Transverse colon (tissue), 4 donors: ENCODE measurements around the gene SNX1.

Source experiments
- EP300 ChIP-seq: sonication (generic); formaldehyde crosslinking; IDR thresholded peaks from one replicate; pipeline ENCODE4 v1.6.1; 2017; ENCODE audit warnings: antibody characterized with exemption, low read depth
- POLR2A ChIP-seq: fragments of 450-650 bp; IDR thresholded peaks from one replicate; pipeline ENCODE4 v1.6.1; 2016; ENCODE audit warnings: antibody characterized with exemption, mild to moderate bottlenecking, moderate library complexity
- POLR2AphosphoS5 ChIP-seq, 3 donors: sonication (generic); formaldehyde crosslinking; IDR thresholded peaks; one replicate each; pipeline ENCODE4 v1.6.1; 2016; ENCODE audit warnings: antibody characterized with exemption in 3 of 3
- TF ChIP-seq, protein P1 (sequence below), 5 experiments: fragments of 200-600 bp in 3 of 5; fragments of 450-650 bp in 2 of 5; sonication (generic) in 3 of 5; IDR thresholded peaks; 1 replicate in 2 of 5; 2 replicates in 3 of 5; pipeline ENCODE4 v1.5.1; 2016 to 2017; ENCODE audit warnings: antibody characterized with exemption in 5 of 5, inconsistent platforms in 3 of 5, mild to moderate bottlenecking in 2 of 5, moderate library complexity in 1 of 5

DNA sequence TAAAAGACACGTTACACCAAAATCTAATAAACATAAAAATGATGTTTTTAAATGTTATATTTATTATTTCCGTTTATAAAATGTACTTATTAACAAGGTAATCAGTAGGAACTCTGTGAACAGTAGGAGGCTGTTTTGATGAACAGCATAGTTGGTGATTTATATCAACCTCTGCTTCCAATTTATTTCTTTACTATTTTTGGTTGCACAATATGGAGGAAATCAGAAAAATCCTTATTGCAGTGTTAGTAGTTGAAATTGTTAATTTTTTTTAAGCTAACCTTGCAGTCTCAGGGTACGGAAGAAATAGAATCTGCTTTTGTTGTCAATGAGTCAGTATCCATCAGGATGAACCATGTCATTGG, 50.7 kb downstream of the SNX1 start:
- TF ChIP-seq POLR2A (no peak), EP300 (no peak), POLR2AphosphoS5 (IDR thresholded peaks at IDR 0.05) (no peak)
- TF ChIP-seq, protein P1, sequence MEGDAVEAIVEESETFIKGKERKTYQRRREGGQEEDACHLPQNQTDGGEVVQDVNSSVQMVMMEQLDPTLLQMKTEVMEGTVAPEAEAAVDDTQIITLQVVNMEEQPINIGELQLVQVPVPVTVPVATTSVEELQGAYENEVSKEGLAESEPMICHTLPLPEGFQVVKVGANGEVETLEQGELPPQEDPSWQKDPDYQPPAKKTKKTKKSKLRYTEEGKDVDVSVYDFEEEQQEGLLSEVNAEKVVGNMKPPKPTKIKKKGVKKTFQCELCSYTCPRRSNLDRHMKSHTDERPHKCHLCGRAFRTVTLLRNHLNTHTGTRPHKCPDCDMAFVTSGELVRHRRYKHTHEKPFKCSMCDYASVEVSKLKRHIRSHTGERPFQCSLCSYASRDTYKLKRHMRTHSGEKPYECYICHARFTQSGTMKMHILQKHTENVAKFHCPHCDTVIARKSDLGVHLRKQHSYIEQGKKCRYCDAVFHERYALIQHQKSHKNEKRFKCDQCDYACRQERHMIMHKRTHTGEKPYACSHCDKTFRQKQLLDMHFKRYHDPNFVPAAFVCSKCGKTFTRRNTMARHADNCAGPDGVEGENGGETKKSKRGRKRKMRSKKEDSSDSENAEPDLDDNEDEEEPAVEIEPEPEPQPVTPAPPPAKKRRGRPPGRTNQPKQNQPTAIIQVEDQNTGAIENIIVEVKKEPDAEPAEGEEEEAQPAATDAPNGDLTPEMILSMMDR (IDR thresholded peaks at IDR 0.05): no peak
